Nephron (organoid): Measurements from ENCODE around the gene OST4.
"Not testable (repeated sequence)": the region's sequence is repeated elsewhere in the genome, so short reads cannot be mapped to it uniquely, and the experiment has no call there.

ENCODE experiments used
- H3K27ac Mint-ChIP-seq, 3 experiments: 2 replicates each; pipeline ENCODE4 v1.8.0; 2020; ENCODE audit warnings: mixed read lengths in 3 of 3, mild to moderate bottlenecking in 2 of 3, moderate library complexity in 1 of 3
- H3K27me3 Mint-ChIP-seq: 2 replicates; pipeline ENCODE4 v1.8.0; 2021; ENCODE audit warnings: low read depth, mild to moderate bottlenecking, moderate library complexity, mixed read lengths
- H3K36me3 Mint-ChIP-seq: 2 replicates; pipeline ENCODE4 v1.8.0; 2020; ENCODE audit warnings: low read depth, mixed read lengths
- H3K4me1 Mint-ChIP-seq: 2 replicates; pipeline ENCODE4 v1.8.0; 2020; ENCODE audit warnings: mixed read lengths
- H3K4me3 Mint-ChIP-seq, 3 experiments: 2 replicates each; pipeline ENCODE4 v1.8.0; 2020; ENCODE audit warnings: mild to moderate bottlenecking in 3 of 3, mixed read lengths in 3 of 3, moderate library complexity in 2 of 3
- H3K9me3 Mint-ChIP-seq: 2 replicates; pipeline ENCODE4 v1.8.0; 2020; ENCODE audit warnings: mixed read lengths
- TF ChIP-seq, protein P1 (sequence below), 3 experiments: fragments of 200-600 bp; sonication (generic); IDR thresholded peaks; one replicate each; pipeline ENCODE4 v1.5.0; 2021; ENCODE audit warnings: antibody characterized with exemption in 3 of 3; ENCODE audit not compliant: unreplicated experiment in 3 of 3

Gene OST4

DNA sequence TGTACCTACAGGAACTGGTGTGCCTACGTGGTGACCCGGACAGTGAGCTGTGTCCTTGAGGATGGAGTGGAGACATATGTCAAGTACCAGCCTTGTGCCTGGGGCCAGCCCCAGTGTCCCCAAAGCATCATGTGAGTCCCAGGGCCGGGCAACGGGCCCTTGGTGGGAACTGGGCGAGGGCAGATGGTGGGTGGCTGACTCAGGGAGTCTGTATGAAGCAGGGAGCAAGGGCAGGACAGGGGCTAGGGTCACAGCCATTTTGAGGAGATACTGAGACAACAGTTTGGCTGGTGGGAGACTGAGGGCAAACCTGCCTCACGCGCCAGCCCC is 8.7 kb upstream of the OST4 start:
- Mint-ChIP-seq H3K36me3 (peaks cover 7% of the 10 kb centered on the region), H3K9me3 (no peaks in the 10 kb centered on the region), H3K4me1 (peaks cover 72% of the 10 kb centered on the region), H3K27ac (peak overlapping the region; percentile 82 to 93 (median 92)), H3K27me3 (peaks cover 3% of the 10 kb centered on the region), H3K4me3 (peak overlapping the region; percentile 85 to 95 (median 93))
- TF ChIP-seq, protein P1, sequence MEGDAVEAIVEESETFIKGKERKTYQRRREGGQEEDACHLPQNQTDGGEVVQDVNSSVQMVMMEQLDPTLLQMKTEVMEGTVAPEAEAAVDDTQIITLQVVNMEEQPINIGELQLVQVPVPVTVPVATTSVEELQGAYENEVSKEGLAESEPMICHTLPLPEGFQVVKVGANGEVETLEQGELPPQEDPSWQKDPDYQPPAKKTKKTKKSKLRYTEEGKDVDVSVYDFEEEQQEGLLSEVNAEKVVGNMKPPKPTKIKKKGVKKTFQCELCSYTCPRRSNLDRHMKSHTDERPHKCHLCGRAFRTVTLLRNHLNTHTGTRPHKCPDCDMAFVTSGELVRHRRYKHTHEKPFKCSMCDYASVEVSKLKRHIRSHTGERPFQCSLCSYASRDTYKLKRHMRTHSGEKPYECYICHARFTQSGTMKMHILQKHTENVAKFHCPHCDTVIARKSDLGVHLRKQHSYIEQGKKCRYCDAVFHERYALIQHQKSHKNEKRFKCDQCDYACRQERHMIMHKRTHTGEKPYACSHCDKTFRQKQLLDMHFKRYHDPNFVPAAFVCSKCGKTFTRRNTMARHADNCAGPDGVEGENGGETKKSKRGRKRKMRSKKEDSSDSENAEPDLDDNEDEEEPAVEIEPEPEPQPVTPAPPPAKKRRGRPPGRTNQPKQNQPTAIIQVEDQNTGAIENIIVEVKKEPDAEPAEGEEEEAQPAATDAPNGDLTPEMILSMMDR (IDR thresholded peaks at IDR 0.05; ENCODE audit: unreplicated experiment in 3 of 3): no peak

DNA sequence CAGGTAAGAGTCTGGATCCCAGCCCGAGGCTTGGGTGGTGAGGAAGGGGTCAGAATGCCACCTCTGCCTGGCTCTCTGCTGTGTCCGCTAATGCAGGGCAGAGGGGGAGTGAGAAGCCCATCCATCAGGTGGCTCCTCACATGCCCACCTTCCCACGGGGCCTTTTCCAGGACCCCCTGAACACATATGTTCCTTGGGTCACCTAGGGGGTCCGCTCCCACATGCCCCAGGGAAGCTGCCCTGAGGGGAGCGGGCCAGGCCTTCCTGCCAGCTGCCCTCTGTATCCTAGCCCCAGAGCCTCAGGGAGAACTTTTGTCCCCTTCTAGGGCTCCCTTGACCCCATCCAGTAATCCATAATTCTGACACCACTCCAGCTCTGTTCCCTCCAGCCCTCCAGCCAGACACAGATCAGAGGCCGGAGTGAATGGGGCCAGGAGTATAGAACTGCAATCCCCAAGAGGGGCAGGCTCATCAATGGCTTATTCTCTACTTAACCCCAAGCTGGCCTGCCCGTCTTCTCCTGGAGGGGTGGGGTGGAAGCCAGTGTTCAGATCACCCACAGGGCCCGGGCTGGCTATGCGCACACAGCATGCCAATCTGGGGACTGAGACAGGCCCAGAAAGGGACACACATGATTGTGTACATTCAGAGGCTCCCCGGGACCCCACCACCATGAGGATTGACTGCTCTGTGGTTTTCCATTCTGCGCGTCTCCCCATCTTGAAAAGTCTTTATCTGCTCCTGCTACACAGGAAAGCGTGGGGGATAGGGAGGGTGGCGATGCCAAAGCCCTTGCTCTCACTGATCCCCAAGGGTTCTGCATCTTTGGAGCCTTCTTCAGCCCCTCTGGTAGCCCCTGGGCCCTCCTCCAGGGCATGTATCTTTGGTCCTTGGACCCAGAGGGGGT is 8.0 kb upstream of the OST4 start:
- Mint-ChIP-seq H3K36me3 (peaks cover 7% of the 10 kb centered on the region), H3K27me3 (peaks cover 3% of the 10 kb centered on the region), H3K27ac (peak overlapping the region; percentile 82 to 93 (median 92)), H3K4me1 (peaks cover 72% of the 10 kb centered on the region), H3K4me3 (peak overlapping the region; percentile 85 to 95 (median 93)), H3K9me3 (no peaks in the 10 kb centered on the region)
- TF ChIP-seq, protein P1 (IDR thresholded peaks at IDR 0.05; ENCODE audit: unreplicated experiment in 3 of 3): no peak

DNA sequence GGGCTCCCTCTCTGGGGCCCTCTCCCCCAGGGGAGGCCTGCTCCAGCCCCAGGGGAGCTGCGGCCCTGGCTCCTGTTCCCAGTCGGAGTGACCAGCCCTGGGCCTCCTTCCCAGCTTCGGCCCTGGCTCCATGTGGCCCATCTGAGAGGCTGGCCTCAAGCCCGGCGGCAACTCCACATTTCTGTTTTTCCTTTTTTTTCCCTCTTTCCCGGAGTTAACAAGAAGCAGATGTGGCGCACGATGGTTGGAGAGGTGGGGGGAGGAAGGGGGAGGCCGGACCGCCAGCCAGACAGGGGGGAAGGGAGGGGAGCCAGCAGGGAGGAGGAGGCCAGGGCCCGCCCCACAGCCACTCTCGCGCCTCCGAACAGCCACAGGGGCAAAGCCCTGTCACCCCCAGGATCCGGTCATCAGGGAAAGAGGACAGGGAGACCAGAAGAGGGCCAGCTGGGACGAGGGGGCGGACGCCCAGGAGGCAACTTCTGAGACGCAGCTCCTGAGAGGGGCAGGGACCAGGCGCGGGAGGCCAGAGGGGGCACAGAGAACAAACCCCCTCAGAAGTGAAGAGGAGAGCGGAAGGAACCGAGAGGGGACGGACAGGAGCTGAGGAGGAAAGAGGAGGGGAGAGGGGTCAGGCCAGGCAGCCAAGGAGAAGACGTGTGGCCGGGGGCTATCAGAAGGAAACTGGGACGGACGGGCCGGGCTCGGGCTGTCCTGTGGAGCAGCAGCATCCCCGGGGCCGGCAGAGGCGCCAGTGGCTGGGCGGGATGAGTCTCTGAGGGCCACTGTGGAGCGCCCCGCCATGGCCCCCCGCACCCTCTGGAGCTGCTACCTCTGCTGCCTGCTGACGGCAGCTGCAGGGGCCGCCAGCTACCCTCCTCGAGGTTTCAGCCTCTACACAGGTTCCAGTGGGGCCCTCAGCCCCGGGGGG is 7.1 kb upstream of the OST4 start, which contains the start of gene EMILIN1:
EMILIN1 (plus strand) TSS at position 349 of the 928 bp plus-strand sequence; CDS start at position 800, 451 bp downstream.
- H3K27ac Mint-ChIP-seq: peak within 1 kb of the TSS; percentile 91 to 99 (median 98)
- H3K27me3 Mint-ChIP-seq: peaks cover 3% of the 10 kb centered on the region
- H3K4me3 Mint-ChIP-seq: peak within 1 kb of the TSS; percentile 85 to 95 (median 93)
- peaks cover 7% of the 10 kb centered on the region for H3K36me3 Mint-ChIP-seq
- H3K4me1 Mint-ChIP-seq: peaks cover 70% of the 10 kb centered on the region
- TF ChIP-seq, protein P1 (IDR thresholded peaks at IDR 0.05; ENCODE audit: unreplicated experiment in 3 of 3): no peak
- H3K9me3 Mint-ChIP-seq: no peaks in the 10 kb centered on the region

DNA sequence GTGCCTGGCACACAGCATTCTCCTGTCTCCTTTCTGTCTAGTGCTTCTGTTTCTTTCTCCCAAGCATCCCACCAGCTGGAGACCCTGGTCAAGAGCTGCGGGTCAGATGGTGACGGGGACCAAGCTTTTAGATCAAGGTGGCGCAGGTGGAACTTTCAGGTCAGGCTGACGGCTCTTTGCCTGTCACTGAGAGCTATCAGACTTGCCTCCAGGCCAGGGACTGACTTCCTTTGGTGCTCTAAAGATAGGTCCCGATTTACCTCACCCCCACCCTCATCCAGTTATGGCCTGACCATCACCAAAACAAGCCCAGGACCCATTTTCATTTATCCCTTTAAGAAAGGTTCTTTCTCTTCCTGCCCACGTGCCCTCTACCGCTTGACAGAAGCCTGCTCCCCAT is 5.8 kb upstream of the OST4 start:
- Mint-ChIP-seq H3K27ac (peak overlapping the region; percentile 91 to 99 (median 98)), H3K27me3 (peaks cover 3% of the 10 kb centered on the region), H3K4me3 (peak overlapping the region; percentile 42 to 72 (median 65)), H3K36me3 (peaks cover 7% of the 10 kb centered on the region), H3K4me1 (peaks cover 76% of the 10 kb centered on the region), H3K9me3 (no peaks in the 10 kb centered on the region)
- TF ChIP-seq, protein P1 (IDR thresholded peaks at IDR 0.05; ENCODE audit: unreplicated experiment in 3 of 3): no peak

DNA sequence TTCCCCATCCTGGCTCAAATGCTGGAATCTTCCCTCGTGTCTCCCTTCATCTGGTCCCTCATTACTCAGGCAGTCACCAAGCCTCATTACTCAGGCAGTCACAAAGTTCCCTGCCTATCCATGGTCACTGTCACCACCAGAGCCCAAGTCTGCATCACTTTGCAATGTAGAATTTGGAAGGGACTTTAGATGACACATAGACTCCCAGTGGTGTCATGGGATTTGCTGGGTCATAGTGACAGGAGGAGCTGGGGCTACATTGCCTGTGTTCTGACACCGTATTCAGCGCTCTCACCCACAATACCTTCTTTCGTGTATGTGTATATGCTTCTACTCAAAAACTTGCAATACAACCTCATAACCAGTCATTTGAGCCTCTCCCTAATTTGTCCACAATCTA is 4.9 kb upstream of the OST4 start:
- peaks cover 3% of the 10 kb centered on the region for H3K27me3 Mint-ChIP-seq
- TF ChIP-seq, protein P1 (IDR thresholded peaks at IDR 0.05; ENCODE audit: unreplicated experiment in 3 of 3): no peak
- peak overlapping the region; percentile 91 to 99 (median 98) for H3K27ac Mint-ChIP-seq
- peaks cover 5% of the 10 kb centered on the region for H3K36me3 Mint-ChIP-seq
- H3K9me3 Mint-ChIP-seq: no peaks in the 10 kb centered on the region
- peaks cover 75% of the 10 kb centered on the region for H3K4me1 Mint-ChIP-seq
- H3K4me3 Mint-ChIP-seq: peak overlapping the region; percentile 3 to 51 (median 47)

DNA sequence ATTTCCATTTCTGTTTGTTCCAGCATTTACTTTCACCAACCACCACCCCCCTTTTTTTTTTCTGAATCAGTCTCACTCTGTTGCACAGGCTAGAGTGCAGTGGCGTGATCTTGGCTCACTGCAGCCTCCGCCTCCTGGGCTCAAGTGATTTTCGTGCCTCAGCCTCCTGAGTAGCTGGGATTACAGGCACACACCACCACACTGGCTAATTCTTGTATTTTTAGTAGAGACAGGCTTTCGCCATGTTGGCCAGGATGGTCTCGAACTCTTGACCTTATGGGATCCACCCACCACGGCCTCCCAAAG is 4.1 kb upstream of the OST4 start:
- peaks cover 74% of the 10 kb centered on the region for H3K4me1 Mint-ChIP-seq
- peak overlapping the region; percentile 97 to 99 (median 98) for H3K27ac Mint-ChIP-seq
- not testable (repeated sequence) for H3K9me3 Mint-ChIP-seq

More for the DNA sequence above, 4.1 kb upstream of the OST4 start:
- not testable (repeated sequence) for H3K36me3 Mint-ChIP-seq, H3K27me3 Mint-ChIP-seq
- peak overlapping the region; percentile 17 to 57 (median 37) for H3K4me3 Mint-ChIP-seq
